ENCODE results near the gene POC1A. TPM values are rescaled to one million over a fixed set of nuclear protein-coding genes. Genes with fewer than 3 reads are reported as not detected.
A peak's percentile ranks its signal among the peaks of the same experiment; 100 is the strongest.

POC1A gene
- total and polyA plus RNA-seq, 2 of the 8 experiments (the other 6 are each of a cell fraction or from before 2014, with no cell fraction given): 35.7 to 39.2 TPM

- H2BK120ac ChIP-seq (replicated peaks; ENCODE audit: low read depth, low read length): no peak overlapping the region
- H3K9ac ChIP-seq (replicated peaks in 1 of 4; ENCODE audit: extremely low read depth in 1 of 4, low read depth in 3 of 4, low read length in 3 of 4): no peak overlapping the region
- no peak overlapping the region for H4K91ac ChIP-seq (replicated peaks; ENCODE audit: insufficient read length, low read length)
- no peak overlapping the region for H2BK20ac ChIP-seq (ENCODE audit: low read length)
- no peak overlapping the region for H3K4me2 ChIP-seq (ENCODE audit: insufficient read depth in 1 of 2, low read depth in 2 of 2, low read length in 2 of 2)
- FAIRE-seq (no peak), DNase-seq (ENCODE audit: low read depth in 1 of 2, low spot score in 2 of 2) (no peak)
- CTCF ChIA-PET (ENCODE audit: partially characterized antibody): interaction anchor here (1.2 to 33.0 kb wide), 13 partner anchors 13 to 94 kb away, joined by 3 to 984 read pairs (median 18); no protein-coding TSS in a partner anchor
- no peak overlapping the region for H3K56ac ChIP-seq (replicated peaks; ENCODE audit: insufficient read length, low read depth, low read length)
- H4K8ac ChIP-seq (ENCODE audit: extremely low read depth, insufficient read depth, low read length): no peak overlapping the region; the same call in 1 of the 2 replicates
- H4K5ac ChIP-seq (ENCODE audit: insufficient read length, low read depth, low read length): no peak overlapping the region
- no peak overlapping the region for H3K27ac ChIP-seq (ENCODE audit: low read depth, low read length)
- H3K4me3 ChIP-seq (ENCODE audit: extremely low read depth in 1 of 4, insufficient read depth in 2 of 4, low read depth in 3 of 4, low read length in 4 of 4): no peak overlapping the region
- H3K23me2 ChIP-seq (ENCODE audit: low read depth, low read length): peaks cover 12% of the 10 kb centered on the region
- no peak overlapping the region for H2AK5ac ChIP-seq (ENCODE audit: low read depth, low read length)
- no peak overlapping the region for H3K18ac ChIP-seq (ENCODE audit: extremely low read depth, low read length)
- no peaks in the 10 kb centered on the region; the same call in 1 of the 2 replicates for H3K79me1 ChIP-seq (ENCODE audit: low read depth, low read length)
- H3K4me1 ChIP-seq (replicated peaks in 1 of 4; ENCODE audit: control insufficient read depth in 3 of 4, insufficient read depth in 4 of 4, low read length in 3 of 4): peaks cover 0 to 18% (median 10%) of the 10 kb centered on the region in 4 experiments; a peak in 6 of 7 replicates
- POLR2A ChIA-PET (ENCODE audit: partially characterized antibody): interaction anchor here (0.6 to 3.1 kb wide), 3 partner anchors 10 to 108 kb away, joined by 3 to 22 read pairs (median 6); partner anchors contain the start of gene RPL29
- H3K36me3 ChIP-seq (ENCODE audit: control insufficient read depth in 2 of 4, insufficient read depth in 4 of 4, low read length in 3 of 4): peaks cover 0 to 11% (median 8%) of the 10 kb centered on the region in 4 experiments; a peak in 5 of 8 replicates
- 97% methylated on average over 8 of the region's 8 CpGs; no CpG with 5 or more reads in 1 of the 2 experiments for WGBS, 2 experiments (ENCODE audit: extremely low coverage in 1 of 2, insufficient coverage in 1 of 2, insufficient read length in 1 of 2, insufficient replicate concordance in 2 of 2, low coverage in 1 of 2, low lambda C conversion rate in 2 of 2, missing lambda C conversion rate in 1 of 2)
- H3K9me3 ChIP-seq (ENCODE audit: insufficient read depth in 2 of 2, low read depth in 1 of 2, low read length in 1 of 2): no peaks in the 10 kb centered on the region
- H3K79me2 ChIP-seq (ENCODE audit: control insufficient read depth in 1 of 2, insufficient read depth in 2 of 2, low read length in 2 of 2): peaks cover 0 to 2% of the 10 kb centered on the region in 2 experiments; a peak in 1 of 4 replicates
- no peak overlapping the region for H3K4ac ChIP-seq (replicated peaks; ENCODE audit: insufficient read length, low read depth, low read length)
- H2BK5ac ChIP-seq (ENCODE audit: low read depth, low read length): peak overlapping the region; percentile 35; the same call in 1 of the 2 replicates
- H2BK12ac ChIP-seq (ENCODE audit: low read depth, low read length): no peak overlapping the region
- H4K20me1 ChIP-seq (replicated peaks in 1 of 2; ENCODE audit: control insufficient read depth in 1 of 2, insufficient read depth in 2 of 2, low read length in 2 of 2): peaks cover 0 to 2% of the 10 kb centered on the region in 2 experiments
- no peak overlapping the region for H3K14ac ChIP-seq (ENCODE audit: insufficient read length)
- H2BK15ac ChIP-seq (ENCODE audit: low read length): no peak overlapping the region
- H2AFZ ChIP-seq (ENCODE audit: low read length): no peak overlapping the region
- peaks cover 0 to 7% (median 3%) of the 10 kb centered on the region in 4 experiments; a peak in 4 of 7 replicates for H3K27me3 ChIP-seq (replicated peaks in 1 of 4; ENCODE audit: control insufficient read depth in 3 of 4, extremely low read depth in 1 of 4, insufficient read depth in 3 of 4, low read length in 3 of 4)
- H3K23ac ChIP-seq (ENCODE audit: insufficient read length): no peak overlapping the region
- no peak for TF ChIP-seq RBBP5 (IDR thresholded peaks at IDR 0.05; ENCODE audit: borderline replicate concordance, low read depth, low read length)
- TF ChIP-seq USF2 (IDR thresholded peaks at IDR 0.05; ENCODE audit: low read length): no peak
- no peak for TF ChIP-seq TBP (IDR thresholded peaks at IDR 0.05; ENCODE audit: low read depth, low read length)
- TF ChIP-seq KDM1A (IDR thresholded peaks at IDR 0.05; ENCODE audit: borderline replicate concordance, low read length): no peak
- TF ChIP-seq SUZ12 (IDR thresholded peaks at IDR 0.05; ENCODE audit: low read length): no peak
- TF ChIP-seq TEAD4 (IDR thresholded peaks at IDR 0.05; ENCODE audit: low read depth, low read length): no peak
- no peak for TF ChIP-seq ZNF274 (IDR thresholded peaks at IDR 0.05; ENCODE audit: borderline replicate concordance, extremely low read depth, low read length)
- TF ChIP-seq RNF2 (IDR thresholded peaks at IDR 0.05; ENCODE audit: borderline replicate concordance, low read depth, low read length, missing control alignments, poor library complexity, severe bottlenecking): no peak
Observed at GRCh38 chr3:52051444-52051843, 102.8 kb downstream of the POC1A start.

All from H1 (cell line).